H1 (cell line): ENCODE measurements around the gene NMT2. TPM values are rescaled to one million over a fixed set of nuclear protein-coding genes. Genes with fewer than 3 reads are reported as not detected.

ENCODE experiments used
- ASH2L ChIP-seq: fragments of 200-600, 300-600 bp; sonication (generic); IDR thresholded peaks from one replicate; pipeline ENCODE4 v1.7.1; 2017; ENCODE audit warnings: low read length
- CEBPB ChIP-seq: IDR thresholded peaks from 2 replicates; pipeline ENCODE4 v1.6.1; 2012; ENCODE audit warnings: low read depth, low read length
- CREB1 ChIP-seq: IDR thresholded peaks from 2 replicates; pipeline ENCODE4 v1.6.1; 2012; ENCODE audit warnings: inconsistent platforms
- FOSL1 ChIP-seq: IDR thresholded peaks from 2 replicates; pipeline ENCODE4 v1.6.1; 2011; ENCODE audit warnings: mild to moderate bottlenecking, low read depth, low read length, moderate library complexity; ENCODE audit not compliant: insufficient read depth
- HDAC2 ChIP-seq, 2 experiments: fragments of 300-600 bp in 1 of 2; sonication (generic) in 1 of 2; IDR thresholded peaks; 2 replicates each; pipeline ENCODE4 v1.6.1; 2011 to 2012; ENCODE audit warnings: low read depth in 2 of 2, low read length in 2 of 2, mild to moderate bottlenecking in 2 of 2, moderate library complexity in 2 of 2, borderline replicate concordance in 1 of 2, inconsistent platforms in 1 of 2
- HDAC6 ChIP-seq: IDR thresholded peaks from one replicate; pipeline ENCODE4 v1.7.1; 2012; ENCODE audit warnings: low read depth, mild to moderate bottlenecking, inconsistent platforms, low read length, moderate library complexity
- JUND ChIP-seq: IDR thresholded peaks from 2 replicates; pipeline ENCODE4 v1.6.1; 2011; ENCODE audit warnings: mild to moderate bottlenecking, improper control_type of control experiment, low read length
- KDM5A ChIP-seq: fragments of 200-600 bp; IDR thresholded peaks from 2 replicates; pipeline ENCODE4 v1.7.1; 2012; ENCODE audit warnings: mild to moderate bottlenecking, low read length, inconsistent platforms, mixed read lengths
- NANOG ChIP-seq: IDR thresholded peaks from 2 replicates; pipeline ENCODE4 v1.6.1; 2011; ENCODE audit warnings: low read length, low read depth, mild to moderate bottlenecking, inconsistent platforms; ENCODE audit not compliant: insufficient read depth, poor library complexity, severe bottlenecking
- POLR2A ChIP-seq, 2 experiments: IDR thresholded peaks; 1 replicate in 1 of 2; 2 replicates in 1 of 2; pipeline ENCODE4 v1.6.1; 2011; ENCODE audit warnings: low read depth in 2 of 2, low read length in 2 of 2, mild to moderate bottlenecking in 2 of 2; ENCODE audit errors: control extremely low read depth in 1 of 2
- POU5F1 ChIP-seq: IDR thresholded peaks from 2 replicates; pipeline ENCODE4 v1.6.1; 2011; ENCODE audit warnings: low read depth, mild to moderate bottlenecking, low read length, moderate library complexity
- RFX5 ChIP-seq: IDR thresholded peaks from 2 replicates; pipeline ENCODE4 v1.6.1; 2011; ENCODE audit warnings: low read depth, low read length, improper control_type of control experiment, borderline replicate concordance
- RXRA ChIP-seq: IDR thresholded peaks from 2 replicates; pipeline ENCODE4 v1.6.1; 2011; ENCODE audit warnings: low read depth, mild to moderate bottlenecking, low read length, moderate library complexity; ENCODE audit not compliant: insufficient read depth
- SP1 ChIP-seq: IDR thresholded peaks from 2 replicates; pipeline ENCODE4 v1.6.1; 2011; ENCODE audit warnings: low read depth, low read length
- SP2 ChIP-seq: IDR thresholded peaks from 2 replicates; pipeline ENCODE4 v1.6.1; 2012; ENCODE audit warnings: mild to moderate bottlenecking, low read length, inconsistent platforms
- SP4 ChIP-seq: IDR thresholded peaks from 2 replicates; pipeline ENCODE4 v1.6.1; 2012; ENCODE audit warnings: low read length, inconsistent platforms
- SRF ChIP-seq: IDR thresholded peaks from 2 replicates; pipeline ENCODE4 v1.6.1; 2011; ENCODE audit warnings: mild to moderate bottlenecking, low read depth, low read length, moderate library complexity
- TBP ChIP-seq: IDR thresholded peaks from 2 replicates; pipeline ENCODE4 v1.6.1; 2011; ENCODE audit warnings: low read depth, low read length, improper control_type of control experiment
- YY1 ChIP-seq: IDR thresholded peaks from 2 replicates; pipeline ENCODE4 v1.6.1; 2011; ENCODE audit warnings: low read depth, mild to moderate bottlenecking, low read length
- ZNF274 ChIP-seq: IDR thresholded peaks from 2 replicates; pipeline ENCODE4 v1.7.0; 2012; ENCODE audit warnings: low read length, borderline replicate concordance; ENCODE audit errors: extremely low read depth
- polyA plus RNA-seq, 7 experiments: library from polyadenylated mRNA; depleted of rRNA in 3 of 7; stranded (reverse) in 5 of 7; unstranded in 2 of 7; fragments of >200 nt in 5 of 7; fragments of 200-250 nt in 2 of 7; gene quantifications; 1 replicate in 5 of 7; 2 replicates in 1 of 7; 4 replicates in 1 of 7; pipeline versions ENCODE4 v1.2.1 to v1.2.3, GENCODE V29; 2011 to 2013; ENCODE audit warnings: missing spikeins in 2 of 7, mixed read lengths in 2 of 7
- total RNA-seq: library from RNA; stranded (reverse); fragmentation: NEBNext Ultra II Directional; extraction: Animal tissue kit (Norgen Biotek cat#: 25700); gene quantifications from 2 replicates; pipeline ENCODE4 v1.2.1, GENCODE V29; 2021
- TF ChIP-seq, protein P1 (sequence below): IDR thresholded peaks from 2 replicates; pipeline ENCODE4 v1.6.1; 2012; ENCODE audit warnings: inconsistent platforms
- TF ChIP-seq, protein P2 (sequence below): IDR thresholded peaks from 2 replicates; pipeline ENCODE4 v1.6.1; 2011; ENCODE audit warnings: low read depth, mild to moderate bottlenecking, low read length; ENCODE audit not compliant: insufficient read depth
- TF ChIP-seq, protein P3 (sequence below): IDR thresholded peaks from 2 replicates; pipeline ENCODE4 v1.6.1; 2012; ENCODE audit warnings: inconsistent platforms

NMT2 gene
- total and polyA plus RNA-seq, 2 of the 8 experiments (the other 6 are each of a cell fraction or from before 2014, with no cell fraction given), result 4.4 to 15.4 TPM

DNA sequence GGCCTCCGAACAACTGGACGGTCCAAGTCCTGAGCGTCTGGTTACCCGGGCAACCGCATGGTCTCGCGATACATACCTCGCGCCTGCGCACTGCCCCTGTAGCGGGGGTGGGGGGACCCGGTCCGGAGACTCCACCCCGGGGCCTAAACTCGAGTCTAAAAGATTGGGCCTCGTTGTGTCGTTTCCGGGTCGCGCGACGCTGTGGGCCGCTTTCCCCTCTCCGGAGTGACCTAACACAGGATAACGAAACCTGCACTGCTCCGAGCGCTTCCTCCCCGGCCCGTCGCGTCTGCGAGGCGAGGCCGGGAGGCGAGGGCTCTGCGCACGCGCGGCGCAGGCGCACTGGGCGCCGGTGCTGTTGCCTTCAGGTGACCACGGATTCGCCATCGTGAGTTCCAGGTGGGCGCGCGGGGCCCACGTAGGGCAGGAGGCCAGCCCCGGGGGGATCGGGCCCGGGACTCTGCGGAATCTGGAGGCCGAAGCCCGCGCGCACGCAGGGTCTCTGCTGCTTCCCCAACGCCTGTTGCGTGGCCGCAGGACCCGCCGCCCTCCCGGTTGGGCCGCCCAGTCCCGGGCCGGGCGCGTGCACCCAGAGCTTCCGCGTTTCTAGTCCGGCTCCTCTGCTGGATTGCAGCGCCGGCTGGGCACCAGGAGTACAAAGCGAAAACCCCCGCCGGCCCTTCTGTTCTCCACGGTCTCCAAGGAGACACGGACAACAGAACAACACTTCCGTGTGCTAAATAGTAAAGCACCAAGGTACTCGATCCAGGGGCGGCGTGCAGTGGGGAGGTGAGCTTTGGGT lies 71.3 kb downstream of the NMT2 start, which contains the start of gene RPP38 (continued):
- TF ChIP-seq, protein P1, sequence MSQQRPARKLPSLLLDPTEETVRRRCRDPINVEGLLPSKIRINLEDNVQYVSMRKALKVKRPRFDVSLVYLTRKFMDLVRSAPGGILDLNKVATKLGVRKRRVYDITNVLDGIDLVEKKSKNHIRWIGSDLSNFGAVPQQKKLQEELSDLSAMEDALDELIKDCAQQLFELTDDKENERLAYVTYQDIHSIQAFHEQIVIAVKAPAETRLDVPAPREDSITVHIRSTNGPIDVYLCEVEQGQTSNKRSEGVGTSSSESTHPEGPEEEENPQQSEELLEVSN, result peak; percentile 51
- no peak for TF ChIP-seq CEBPB
- no peak for TF ChIP-seq RXRA
- no peak for TF ChIP-seq KDM5A
- no peak for TF ChIP-seq SRF
- no peak for TF ChIP-seq FOSL1
- TF ChIP-seq CREB1, result no peak
- peak in 1 of 2 experiments; percentile 82; a peak in 2 of 4 replicates for TF ChIP-seq HDAC2 (IDR thresholded peaks at IDR 0.05; ENCODE audit: borderline replicate concordance in 1 of 2, low read depth in 2 of 2, low read length in 2 of 2)
- no peak for TF ChIP-seq ZNF274
- TF ChIP-seq YY1, result no peak
- TF ChIP-seq SP2, result no peak
- peak; percentile 87 for TF ChIP-seq ASH2L
- no peak for TF ChIP-seq HDAC6
- TF ChIP-seq JUND, result no peak
- TF ChIP-seq POU5F1, result no peak
- TF ChIP-seq TBP, result no peak
- TF ChIP-seq, protein P2, sequence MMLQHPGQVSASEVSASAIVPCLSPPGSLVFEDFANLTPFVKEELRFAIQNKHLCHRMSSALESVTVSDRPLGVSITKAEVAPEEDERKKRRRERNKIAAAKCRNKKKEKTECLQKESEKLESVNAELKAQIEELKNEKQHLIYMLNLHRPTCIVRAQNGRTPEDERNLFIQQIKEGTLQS, result no peak
- TF ChIP-seq SP1, result no peak
- no peak for TF ChIP-seq NANOG
- TF ChIP-seq SP4, result 0 out of 2 replicates have a peak, but pooled peaks have one; percentile 36
- no peak for TF ChIP-seq RFX5
- TF ChIP-seq, protein P3, sequence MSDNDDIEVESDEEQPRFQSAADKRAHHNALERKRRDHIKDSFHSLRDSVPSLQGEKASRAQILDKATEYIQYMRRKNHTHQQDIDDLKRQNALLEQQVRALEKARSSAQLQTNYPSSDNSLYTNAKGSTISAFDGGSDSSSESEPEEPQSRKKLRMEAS, result peak; percentile 73
- TF ChIP-seq POLR2A (IDR thresholded peaks at IDR 0.05; ENCODE audit: control extremely low read depth in 1 of 2, low read depth in 2 of 2, low read length in 2 of 2), result peak; percentile 85 to 94
- TF ChIP-seq, all 59 proteins: peak for 16
